Body of pancreas (tissue), 4 donors: ENCODE results near the gene LYPLA2. TPM values are rescaled to one million over a fixed set of nuclear protein-coding genes. Genes with fewer than 3 reads are reported as not detected.

Experiments
- ATAC-seq: fragments of 150-250 bp; one replicate; pipeline ENCODE4 v1.9.1; 2016
- DNase-seq, 4 donors: peaks; one replicate each; pipeline ENCODE4 v3.0.0-alpha.2; 2019
- H3K27ac ChIP-seq, 4 donors: fragments of 200-600 bp; sonication (generic); 1 replicate in 3 of 4; 2 replicates in 1 of 4; pipeline versions ENCODE4 v1.5.1 to v1.6.1; 2016 to 2019; ENCODE audit warnings: mild to moderate bottlenecking in 1 of 4, mixed read lengths in 1 of 4, moderate library complexity in 1 of 4
- H3K27me3 ChIP-seq, 2 donors: fragments of 200-600 bp; sonication (generic); one replicate each; pipeline ENCODE4 v1.6.0; 2016; ENCODE audit warnings: mild to moderate bottlenecking in 1 of 2
- H3K36me3 ChIP-seq, 2 donors: fragments of 200-600 bp; sonication (generic); replicated peaks in 1 of 2; 2 replicates each; pipeline ENCODE4 v1.5.1; 2016; ENCODE audit warnings: low read depth in 2 of 2; ENCODE audit not compliant: insufficient read depth in 1 of 2
- H3K4me1 ChIP-seq: fragments of 200-600 bp; sonication (generic); one replicate; pipeline ENCODE4 v1.6.0; 2016
- H3K4me3 ChIP-seq, 2 donors: fragments of 200-600 bp; sonication (generic); 1 replicate in 1 of 2; 2 replicates in 1 of 2; pipeline ENCODE4 v1.5.1; 2016 to 2019
- H3K9me3 ChIP-seq, 3 donors: fragments of 200-600 bp; sonication (generic); 1 replicate in 2 of 3; 2 replicates in 1 of 3; pipeline ENCODE4 v1.5.1; 2016
- POLR2A ChIP-seq, 3 donors: fragments of 450-650 bp; IDR thresholded peaks; one replicate each; pipeline ENCODE4 v1.6.1; 2016; ENCODE audit warnings: antibody characterized with exemption in 3 of 3, mild to moderate bottlenecking in 2 of 3
- WGBS, 2 donors: methylation state at CpG; one replicate each; pipeline ENCODE4 v1.1.5; 2017; 5-methylcytosine and 5-hydroxymethylcytosine counted together
- intact Hi-C: fragments of 100-400 bp; cut with DNase I; formaldehyde crosslinking; loops from one replicate; pipeline ENCODE4 v1.15.1; 2023
- total RNA-seq, 2 donors: library from RNA; depleted of rRNA; stranded (reverse); fragments of >200 nt; gene quantifications; one replicate each; pipeline ENCODE4 v1.1.0, GENCODE V29; 2016
- TF ChIP-seq, protein P1 (sequence below), 7 experiments: fragments of 450-650 bp in 4 of 7; fragments of 200-600 bp in 3 of 7; sonication (generic) in 3 of 7; IDR thresholded peaks; one replicate each; pipeline ENCODE4 v1.5.1; 2016 to 2019; ENCODE audit warnings: antibody characterized with exemption in 7 of 7

The LYPLA2 gene
- total RNA-seq, 2 donors from 2014 or later, result 20.4 to 28.5 TPM

DNA sequence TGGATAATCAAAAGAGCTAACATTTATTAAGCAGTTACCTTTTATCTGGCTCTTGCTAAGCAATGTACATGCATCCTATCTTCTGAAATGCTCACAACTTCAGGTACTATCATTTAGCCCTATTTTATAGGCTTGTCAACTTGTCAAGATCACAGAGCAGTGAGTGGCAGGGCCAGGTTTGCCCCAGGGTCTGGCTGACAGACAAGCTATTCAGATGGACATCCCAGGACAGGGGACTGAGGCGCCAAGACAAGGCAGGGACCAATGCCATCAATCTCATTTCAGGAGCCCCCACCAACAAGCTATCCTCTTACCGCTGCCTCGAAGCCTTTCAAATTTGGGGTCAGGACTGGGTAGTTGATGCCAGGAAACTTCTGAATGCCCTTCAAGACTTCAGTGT lies 25.4 kb downstream of the LYPLA2 start:
- Histone ChIP-seq H3K36me3 (peaks cover 7 to 14% of the 10 kb centered on the region in 2 donors), H3K9me3 (no peaks in the 10 kb centered on the region), H3K27ac (no peak overlapping the region), H3K4me3 (no peak overlapping the region), H3K27me3 (no peaks in the 10 kb centered on the region), H3K4me1 (no peaks in the 10 kb centered on the region)
- ATAC-seq (no peak), DNase-seq (no peak)
- intact Hi-C loops, result no loop called here
- WGBS, 2 donors, result 75% methylated on average over 3 of the region's 3 CpGs; no CpG with 5 or more reads in 1 of the 2 donors
- no peak for TF ChIP-seq POLR2A (IDR thresholded peaks at IDR 0.05)
- TF ChIP-seq, protein P1, sequence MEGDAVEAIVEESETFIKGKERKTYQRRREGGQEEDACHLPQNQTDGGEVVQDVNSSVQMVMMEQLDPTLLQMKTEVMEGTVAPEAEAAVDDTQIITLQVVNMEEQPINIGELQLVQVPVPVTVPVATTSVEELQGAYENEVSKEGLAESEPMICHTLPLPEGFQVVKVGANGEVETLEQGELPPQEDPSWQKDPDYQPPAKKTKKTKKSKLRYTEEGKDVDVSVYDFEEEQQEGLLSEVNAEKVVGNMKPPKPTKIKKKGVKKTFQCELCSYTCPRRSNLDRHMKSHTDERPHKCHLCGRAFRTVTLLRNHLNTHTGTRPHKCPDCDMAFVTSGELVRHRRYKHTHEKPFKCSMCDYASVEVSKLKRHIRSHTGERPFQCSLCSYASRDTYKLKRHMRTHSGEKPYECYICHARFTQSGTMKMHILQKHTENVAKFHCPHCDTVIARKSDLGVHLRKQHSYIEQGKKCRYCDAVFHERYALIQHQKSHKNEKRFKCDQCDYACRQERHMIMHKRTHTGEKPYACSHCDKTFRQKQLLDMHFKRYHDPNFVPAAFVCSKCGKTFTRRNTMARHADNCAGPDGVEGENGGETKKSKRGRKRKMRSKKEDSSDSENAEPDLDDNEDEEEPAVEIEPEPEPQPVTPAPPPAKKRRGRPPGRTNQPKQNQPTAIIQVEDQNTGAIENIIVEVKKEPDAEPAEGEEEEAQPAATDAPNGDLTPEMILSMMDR (IDR thresholded peaks at IDR 0.05), result no peak

DNA sequence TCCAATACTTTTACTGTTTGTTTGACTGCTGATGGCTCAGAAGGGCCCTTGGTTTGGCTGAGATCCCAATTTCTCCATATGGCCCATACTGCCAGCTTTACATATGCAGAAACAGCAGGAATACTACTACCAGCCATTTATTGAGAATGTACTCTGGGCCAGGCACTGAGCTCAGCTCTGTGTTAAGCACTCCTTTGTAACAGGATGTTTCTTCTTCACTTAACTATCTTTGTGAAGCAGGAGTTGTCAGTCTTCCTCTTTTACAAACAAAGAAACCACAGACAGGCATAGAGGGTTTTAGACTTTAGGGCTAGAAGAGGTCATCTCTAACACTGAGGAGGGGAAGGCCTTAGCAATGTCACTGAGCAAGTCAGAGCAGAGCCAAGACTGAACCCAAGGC lies 26.0 kb downstream of the LYPLA2 start:
- no peak overlapping the region for H3K27ac ChIP-seq
- H3K36me3 ChIP-seq, result peaks cover 7 to 14% of the 10 kb centered on the region in 2 donors
- no peaks in the 10 kb centered on the region for H3K4me1 ChIP-seq
- intact Hi-C loops, result no loop called here
- DNase-seq, result no peak
- H3K27me3 ChIP-seq, result no peaks in the 10 kb centered on the region
- ATAC-seq, result no peak
- H3K9me3 ChIP-seq, result no peaks in the 10 kb centered on the region
- H3K4me3 ChIP-seq, result no peak overlapping the region
- TF ChIP-seq, protein P1 (IDR thresholded peaks at IDR 0.05), result no peak
- no peak for TF ChIP-seq POLR2A (IDR thresholded peaks at IDR 0.05)

DNA sequence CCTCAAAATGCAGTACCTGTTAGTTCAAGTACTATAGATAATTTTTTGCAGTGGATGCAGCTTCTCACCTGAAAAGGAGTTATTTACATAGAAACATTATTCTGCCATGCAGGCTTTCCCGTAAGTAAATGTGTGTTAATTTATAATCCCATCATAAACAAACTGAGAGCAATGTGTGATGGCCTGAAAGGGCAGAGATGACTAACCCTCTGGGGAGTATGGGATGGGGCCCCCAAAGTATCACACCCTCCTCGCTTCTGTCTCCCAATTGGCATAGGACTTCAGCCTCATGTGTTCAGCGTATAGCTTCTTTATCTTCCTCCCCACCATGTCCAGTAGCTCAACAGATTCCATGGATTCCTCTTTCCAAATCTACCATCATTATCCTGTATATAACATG lies 26.7 kb downstream of the LYPLA2 start:
- intact Hi-C loops, result no loop called here
- Histone ChIP-seq H3K4me1 (no peaks in the 10 kb centered on the region), H3K27ac (no peak overlapping the region), H3K27me3 (no peaks in the 10 kb centered on the region), H3K4me3 (no peak overlapping the region), H3K9me3 (no peaks in the 10 kb centered on the region), H3K36me3 (peaks cover 7 to 14% of the 10 kb centered on the region in 2 donors)
- TF ChIP-seq POLR2A (IDR thresholded peaks at IDR 0.05), result no peak
- TF ChIP-seq, protein P1 (IDR thresholded peaks at IDR 0.05), result no peak
- no peak for DNase-seq
- ATAC-seq, result no peak
- 82 to 85% methylated on average over 3 of the region's 3 CpGs for WGBS, 2 donors

DNA sequence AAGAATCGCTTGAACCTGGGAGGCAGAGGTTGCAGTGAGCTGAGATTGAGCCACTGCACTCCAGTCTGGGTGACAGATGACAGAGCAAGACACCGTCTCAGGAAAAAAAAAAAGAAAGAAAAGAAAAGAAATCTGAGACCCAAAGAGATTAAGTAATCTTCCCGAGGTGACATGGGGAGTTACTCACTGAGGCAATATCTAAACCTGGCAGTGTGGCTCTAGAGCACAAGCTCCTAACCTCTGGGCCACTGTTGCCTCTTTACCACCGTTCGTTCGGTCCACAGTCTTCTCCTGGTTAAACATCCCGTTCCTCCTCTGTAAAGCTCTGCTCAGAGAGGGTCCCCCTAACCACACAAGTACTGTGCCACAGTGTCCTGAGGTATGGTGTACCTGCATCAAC lies 32.8 kb downstream of the LYPLA2 start:
- no peaks in the 10 kb centered on the region for H3K36me3 ChIP-seq
- H3K9me3 ChIP-seq, result no peaks in the 10 kb centered on the region
- no peaks in the 10 kb centered on the region for H3K27me3 ChIP-seq
- no peak overlapping the region for H3K27ac ChIP-seq
- 85% methylated on average over 7 of the region's 7 CpGs for WGBS, 2 donors
- DNase-seq (no peak), ATAC-seq (no peak)
- intact Hi-C loops, result no loop called here
- H3K4me3 ChIP-seq, result no peak overlapping the region
- peaks cover 10% of the 10 kb centered on the region for H3K4me1 ChIP-seq
- TF ChIP-seq POLR2A (IDR thresholded peaks at IDR 0.05), result no peak
- TF ChIP-seq, protein P1 (IDR thresholded peaks at IDR 0.05), result no peak

GRCh38 chr1:23824711-23825075 lies 33.7 kb downstream of the LYPLA2 start:
- no peaks in the 10 kb centered on the region for H3K27me3 ChIP-seq
- no peaks in the 10 kb centered on the region for H3K36me3 ChIP-seq
- H3K9me3 ChIP-seq, result no peaks in the 10 kb centered on the region
- H3K27ac ChIP-seq, result peak overlapping the region; percentile 55 to 94 (median 84)
- peak overlapping the region; percentile 72 to 99 for H3K4me3 ChIP-seq
- no peak for DNase-seq
- no peak for ATAC-seq
- H3K4me1 ChIP-seq, result peaks cover 10% of the 10 kb centered on the region
- 1 to 2% methylated on average over 8 of the region's 8 CpGs for WGBS, 2 donors
- intact Hi-C loops, result no loop called here
- TF ChIP-seq, protein P1 (IDR thresholded peaks at IDR 0.05), result no peak
